B cell (primary cell): ENCODE data around the gene RPA1.

ENCODE experiments used
- CTCF ChIP-seq: fragments of 200-600 bp; IDR thresholded peaks from one replicate; pipeline ENCODE4 v1.8.0; 2022; ENCODE audit warnings: antibody characterized with exemption, mild to moderate bottlenecking
- EZH2 ChIP-seq: IDR thresholded peaks from 2 replicates; pipeline ENCODE4 v1.6.1; 2012; ENCODE audit warnings: borderline replicate concordance, low read depth, mild to moderate bottlenecking, moderate library complexity, low read length; ENCODE audit not compliant: insufficient read depth, poor library complexity, severe bottlenecking

GRCh38 chr17:1883536-1883935 lies 53.7 kb downstream of the RPA1 start:
- TF ChIP-seq EZH2 (no peak), CTCF (no peak)
